H1 (cell line): ENCODE results near the gene SMTNL1. TPM values are rescaled to one million over a fixed set of nuclear protein-coding genes. Genes with fewer than 3 reads are reported as not detected.

Experiments
- ATF3 ChIP-seq: IDR thresholded peaks from 2 replicates; pipeline ENCODE4 v1.6.1; 2011; ENCODE audit warnings: low read depth, mild to moderate bottlenecking, low read length; ENCODE audit not compliant: insufficient read depth
- CTBP2 ChIP-seq: IDR thresholded peaks from 2 replicates; pipeline ENCODE4 v1.7.0; 2011; ENCODE audit warnings: borderline replicate concordance, mild to moderate bottlenecking, moderate library complexity, mixed read lengths, low read length; ENCODE audit not compliant: insufficient read depth, insufficient read length
- PHF8 ChIP-seq: fragments of 200-600 bp; sonication (generic); conservative IDR thresholded peaks from 2 replicates; pipeline ENCODE4 v1.7.1; 2012; ENCODE audit warnings: low read depth, mild to moderate bottlenecking, inconsistent platforms, low read length, moderate library complexity
- RFX5 ChIP-seq: IDR thresholded peaks from 2 replicates; pipeline ENCODE4 v1.6.1; 2011; ENCODE audit warnings: low read depth, low read length, improper control_type of control experiment, borderline replicate concordance
- polyA plus RNA-seq, 7 experiments: library from polyadenylated mRNA; depleted of rRNA in 3 of 7; stranded (reverse) in 5 of 7; unstranded in 2 of 7; fragments of >200 nt in 5 of 7; fragments of 200-250 nt in 2 of 7; gene quantifications; 1 replicate in 5 of 7; 2 replicates in 1 of 7; 4 replicates in 1 of 7; pipeline versions ENCODE4 v1.2.1 to v1.2.3, GENCODE V29; 2011 to 2013; ENCODE audit warnings: missing spikeins in 2 of 7, mixed read lengths in 2 of 7
- total RNA-seq: library from RNA; stranded (reverse); fragmentation: NEBNext Ultra II Directional; extraction: Animal tissue kit (Norgen Biotek cat#: 25700); gene quantifications from 2 replicates; pipeline ENCODE4 v1.2.1, GENCODE V29; 2021

The SMTNL1 gene
- total and polyA plus RNA-seq, 2 of the 8 experiments (the other 6 are each of a cell fraction or from before 2014, with no cell fraction given), result 0.18 TPM; not detected in 1

GRCh38 chr11:57541169-57541568 lies 3.8 kb downstream of the SMTNL1 start (continued):
- TF ChIP-seq RFX5, result no peak
- TF ChIP-seq ATF3, result no peak
- TF ChIP-seq CTBP2, result no peak
- TF ChIP-seq PHF8, result no peak
